HepG2 (cell line): Measurements from ENCODE around the gene PRKG1. TPM values are rescaled to one million over a fixed set of nuclear protein-coding genes. Genes with fewer than 3 reads are reported as not detected.
A peak's percentile ranks its signal among the peaks of the same experiment; 100 is the strongest.

Experiments
- ATAC-seq: fragments of 200-7000 bp; cut with Tn5 transposase; 3 replicates; pipeline ENCODE4 v1.9.1; 2020; ENCODE audit warnings: mild to moderate bottlenecking, moderate library complexity
- BruUV-seq: library from RNA; stranded (reverse); fragments of 400-500 nt; replicated peaks from 2 replicates; lab custom pipeline; 2021; lab: Mats Ljungman, UMichigan
- CTCF ChIA-PET: fragments of 300-600 bp; formaldehyde crosslinking; extraction: SDS; loops from one replicate; lab custom pipeline; 2021; ENCODE audit warnings: low total read pairs, inconsistent platforms, low intra/inter-chr PET ratio; lab: Yijun Ruan, JAX
- POLR2A ChIA-PET: fragments of 350-600 bp; sonication (Branson Sonifier 250); formaldehyde crosslinking; loops from one replicate; lab custom pipeline; 2020; ENCODE audit warnings: antibody characterized with exemption, inconsistent platforms; lab: Yijun Ruan, JAX
- DNase-seq: peaks from one replicate; pipeline ENCODE4 v3.0.0-alpha.2; 2015; ENCODE audit warnings: low spot score
- FAIRE-seq: peaks from 3 replicates; lab custom pipeline; 2011; peaks lifted over from hg19 to GRCh38; lab: Jason Lieb, UNC
- H2AFZ ChIP-seq: one replicate; pipeline ENCODE4 v1.6.1; 2011; ENCODE audit warnings: low read length, inconsistent platforms
- H3K27ac ChIP-seq: fragments of 300-600 bp; 3 replicates; pipeline ENCODE4 v1.8.0; 2011; ENCODE audit warnings: mixed run types, mild to moderate bottlenecking, mixed read lengths, low read length, inconsistent platforms; ENCODE audit not compliant: insufficient read depth; ENCODE audit errors: extremely low read length
- H3K27me3 ChIP-seq, 2 experiments: fragments of 200-600 bp in 1 of 2; 2 replicates in 1 of 2; 3 replicates in 1 of 2; pipeline versions ENCODE4 v1.6.0 to v1.8.0; 2011; ENCODE audit warnings: low read length in 2 of 2, mild to moderate bottlenecking in 2 of 2, moderate library complexity in 2 of 2, inconsistent platforms in 1 of 2; ENCODE audit not compliant: insufficient read depth in 2 of 2, control insufficient read depth in 1 of 2
- H3K36me3 ChIP-seq, 2 experiments: fragments of 200-600 bp in 1 of 2; replicated peaks in 1 of 2; 2 replicates in 1 of 2; 3 replicates in 1 of 2; pipeline versions ENCODE4 v1.5.1 to v1.8.0; 2011; ENCODE audit warnings: low read length in 2 of 2, inconsistent platforms in 1 of 2; ENCODE audit not compliant: insufficient read depth in 2 of 2, control insufficient read depth in 1 of 2
- H3K4me1 ChIP-seq: 2 replicates; pipeline ENCODE4 v1.5.1; 2012; ENCODE audit warnings: low read length, inconsistent platforms; ENCODE audit not compliant: insufficient read depth
- H3K4me2 ChIP-seq: 2 replicates; pipeline ENCODE4 v1.6.0; 2011; ENCODE audit warnings: low read depth, low read length, inconsistent platforms
- H3K4me3 ChIP-seq, 3 experiments: fragments of 200-600 bp in 1 of 3; sonication (generic), shearing (Covaris generic) in 1 of 3; replicated peaks in 1 of 3; 2 replicates each; pipeline ENCODE4 v1.5.1; 2011 to 2016; ENCODE audit warnings: low read length in 3 of 3, inconsistent platforms in 2 of 3, low read depth in 2 of 3, mild to moderate bottlenecking in 2 of 3, control low read depth in 1 of 3, mixed read lengths in 1 of 3; ENCODE audit not compliant: insufficient read depth in 1 of 3
- H3K79me2 ChIP-seq: one replicate; pipeline ENCODE4 v1.6.1; 2011; ENCODE audit warnings: low read length, inconsistent platforms; ENCODE audit not compliant: insufficient read depth
- H3K9ac ChIP-seq: 2 replicates; pipeline ENCODE4 v1.6.0; 2011; ENCODE audit warnings: mild to moderate bottlenecking, low read depth, low read length, inconsistent platforms; ENCODE audit not compliant: insufficient read depth
- H3K9me3 ChIP-seq: 2 replicates; pipeline ENCODE4 v1.5.1; 2012; ENCODE audit warnings: mild to moderate bottlenecking, low read length
- H4K20me1 ChIP-seq: 2 replicates; pipeline ENCODE4 v1.6.0; 2011; ENCODE audit warnings: inconsistent platforms, mild to moderate bottlenecking, low read length, moderate library complexity; ENCODE audit not compliant: insufficient read depth
- ETV5 ChIP-seq: IDR thresholded peaks from 2 replicates; pipeline ENCODE4 v1.6.1; 2018; ENCODE audit warnings: missing biosample characterization, missing genetic modification reagents, inconsistent platforms, borderline replicate concordance
- FIP1L1 ChIP-seq: fragments of 200-400 bp; formaldehyde crosslinking; IDR thresholded peaks from 2 replicates; pipeline ENCODE4 v1.6.1; 2018; ENCODE audit warnings: low read depth, mild to moderate bottlenecking, low read length, moderate library complexity, borderline replicate concordance; ENCODE audit not compliant: insufficient read depth
- NCOA5 ChIP-seq: sonication (generic); formaldehyde crosslinking; IDR thresholded peaks from 2 replicates; pipeline ENCODE4 v1.4.0; 2020; ENCODE audit warnings: missing genetic modification reagents
- PLRG1 ChIP-seq: fragments of 450-650 bp; conservative IDR thresholded peaks from 2 replicates; pipeline ENCODE4 v1.6.1; 2016
- SMAD1 ChIP-seq: sonication (generic); formaldehyde crosslinking; IDR thresholded peaks from 2 replicates; pipeline ENCODE4 v1.4.0; 2020; ENCODE audit warnings: missing genetic modification reagents, low read depth, mild to moderate bottlenecking, borderline replicate concordance
- STAG1 ChIP-seq: sonication (generic); formaldehyde crosslinking; IDR thresholded peaks from 2 replicates; pipeline ENCODE4 v1.4.0; 2020; ENCODE audit warnings: missing genetic modification reagents
- ZNF44 ChIP-seq: sonication (generic); formaldehyde crosslinking; IDR thresholded peaks from 2 replicates; pipeline ENCODE4 v1.5.1; 2020; ENCODE audit warnings: mild to moderate bottlenecking, missing genetic modification reagents
- ZNF614 ChIP-seq: IDR thresholded peaks from 2 replicates; pipeline ENCODE4 v1.6.1; 2018; ENCODE audit warnings: missing biosample characterization, missing genetic modification reagents, inconsistent platforms, borderline replicate concordance
- ZNF879 ChIP-seq: sonication (generic); formaldehyde crosslinking; IDR thresholded peaks from 2 replicates; pipeline ENCODE4 v1.8.1; 2023; ENCODE audit warnings: missing genetic modification reagents
- WGBS: methylation state at CpG from one replicate; pipeline ENCODE4 v1.1.6; 2017; ENCODE audit warnings: low lambda C conversion rate; 5-methylcytosine and 5-hydroxymethylcytosine counted together
- in situ Hi-C: cut with HindIII; loops from 2 replicates; pipeline ENCODE4 v1.10.0; 2017; ENCODE audit warnings: low pct_unique_long_range_greater_than_20kb; ENCODE audit not compliant: extremely low pct_ligation_motif_present
- intact Hi-C: fragments of 100-400 bp; cut with micrococcal nuclease; formaldehyde crosslinking; loops from one replicate; pipeline ENCODE4 v1.10.0; 2022; ENCODE audit not compliant: unreplicated experiment
- polyA plus RNA-seq, 8 experiments: library from polyadenylated mRNA; depleted of rRNA in 3 of 8; stranded (reverse) in 7 of 8; unstranded in 1 of 8; fragments of >200 nt; fragmentation: Illumina TruSeq in 4 of 8; extraction: Trizol in 4 of 8; gene quantifications; 2 replicates each; pipeline versions ENCODE4 v1.2.1 to v1.2.3, GENCODE V29; 2011 to 2016; ENCODE audit warnings: low read depth in 4 of 8, missing spikeins in 1 of 8, mixed read lengths in 1 of 8; ENCODE audit not compliant: insufficient read depth in 1 of 8
- total RNA-seq, 5 experiments: library from RNA; depleted of rRNA; stranded (reverse); fragments of >200 nt; fragmentation: Illumina TruSeq; extraction: Trizol; gene quantifications; 2 replicates each; pipeline ENCODE4 v1.2.3, GENCODE V29; 2016; ENCODE audit warnings: low read depth in 1 of 5
- TF ChIP-seq, protein P1 (sequence below): sonication (generic); formaldehyde crosslinking; IDR thresholded peaks from 2 replicates; pipeline ENCODE4 v1.5.0; 2020; ENCODE audit warnings: mild to moderate bottlenecking, missing genetic modification reagents, moderate library complexity
- TF ChIP-seq, protein P2 (sequence below), 2 experiments: sonication (generic) in 1 of 2; formaldehyde crosslinking in 1 of 2; IDR thresholded peaks; 2 replicates each; pipeline versions ENCODE4 v1.5.1 to v1.6.1; 2011 to 2020; ENCODE audit warnings: borderline replicate concordance in 1 of 2, low read depth in 1 of 2, low read length in 1 of 2, mild to moderate bottlenecking in 1 of 2, missing genetic modification reagents in 1 of 2, moderate library complexity in 1 of 2
- TF ChIP-seq, protein P3 (sequence below): sonication (generic); formaldehyde crosslinking; IDR thresholded peaks from 2 replicates; pipeline ENCODE4 v1.8.0; 2022; ENCODE audit warnings: mild to moderate bottlenecking, missing genetic modification reagents, moderate library complexity

Gene PRKG1
- total and polyA plus RNA-seq, 2 of the 13 experiments (the other 11 are each of a cell fraction or from before 2014, with no cell fraction given), result 0.01 TPM; not detected in 1

DNA sequence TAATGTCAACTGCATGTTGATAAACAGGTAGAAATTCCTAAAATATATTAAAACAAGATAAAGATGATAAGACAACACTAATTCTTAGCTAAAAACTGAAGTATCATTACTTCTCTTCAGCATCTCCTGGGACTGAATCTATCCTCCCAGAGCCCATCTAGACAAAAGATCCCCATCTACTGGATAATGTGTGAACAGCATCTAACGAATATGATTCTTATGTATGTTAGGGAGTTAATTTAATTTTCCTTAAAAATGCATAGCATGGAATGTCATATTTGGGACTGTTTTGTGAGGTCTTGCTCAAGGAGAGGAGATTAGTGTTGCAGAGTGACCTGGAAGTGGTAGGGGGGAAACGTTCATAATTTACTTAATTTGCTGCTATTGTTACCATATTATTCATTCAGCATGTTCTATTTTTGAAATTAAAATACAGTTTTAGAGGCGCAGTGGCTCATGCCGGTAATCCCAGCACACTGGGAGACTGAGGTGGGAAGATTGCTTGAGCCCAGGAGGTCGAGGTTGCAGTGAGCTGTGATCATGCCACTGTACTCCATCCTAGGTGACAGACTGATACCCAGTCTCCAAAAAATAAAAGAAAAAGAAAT lies 930.2 kb downstream of the PRKG1 start:
- no peak overlapping the region for H3K4me3 ChIP-seq
- in situ Hi-C loops, result no loop called here
- no peak overlapping the region for H3K9ac ChIP-seq
- peak; percentile 8 for FAIRE-seq
- no peak overlapping the region for H2AFZ ChIP-seq
- ATAC-seq, result peak; percentile 52; the same call in 2 of the 3 replicates
- H3K4me2 ChIP-seq, result no peak overlapping the region
- H3K36me3 ChIP-seq, result no peaks in the 10 kb centered on the region
- POLR2A ChIA-PET, result no interaction called here
- WGBS, result 10% methylated on average over 5 of the region's 5 CpGs
- TF ChIP-seq NCOA5 (CRISPR knock-in tag) (no peak), STAG1 (CRISPR knock-in tag) (peak; percentile 37)
- TF ChIP-seq, protein P1, sequence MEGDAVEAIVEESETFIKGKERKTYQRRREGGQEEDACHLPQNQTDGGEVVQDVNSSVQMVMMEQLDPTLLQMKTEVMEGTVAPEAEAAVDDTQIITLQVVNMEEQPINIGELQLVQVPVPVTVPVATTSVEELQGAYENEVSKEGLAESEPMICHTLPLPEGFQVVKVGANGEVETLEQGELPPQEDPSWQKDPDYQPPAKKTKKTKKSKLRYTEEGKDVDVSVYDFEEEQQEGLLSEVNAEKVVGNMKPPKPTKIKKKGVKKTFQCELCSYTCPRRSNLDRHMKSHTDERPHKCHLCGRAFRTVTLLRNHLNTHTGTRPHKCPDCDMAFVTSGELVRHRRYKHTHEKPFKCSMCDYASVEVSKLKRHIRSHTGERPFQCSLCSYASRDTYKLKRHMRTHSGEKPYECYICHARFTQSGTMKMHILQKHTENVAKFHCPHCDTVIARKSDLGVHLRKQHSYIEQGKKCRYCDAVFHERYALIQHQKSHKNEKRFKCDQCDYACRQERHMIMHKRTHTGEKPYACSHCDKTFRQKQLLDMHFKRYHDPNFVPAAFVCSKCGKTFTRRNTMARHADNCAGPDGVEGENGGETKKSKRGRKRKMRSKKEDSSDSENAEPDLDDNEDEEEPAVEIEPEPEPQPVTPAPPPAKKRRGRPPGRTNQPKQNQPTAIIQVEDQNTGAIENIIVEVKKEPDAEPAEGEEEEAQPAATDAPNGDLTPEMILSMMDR (CRISPR knock-in tag), result peak; percentile 44
- TF ChIP-seq, all 625 proteins: peak for 2
- H3K27ac ChIP-seq, result no peak overlapping the region
- H3K27me3 ChIP-seq, result no peaks in the 10 kb centered on the region
- no peaks in the 10 kb centered on the region for H4K20me1 ChIP-seq
- no TSS peak for BruUV-seq
- no peaks in the 10 kb centered on the region for H3K9me3 ChIP-seq
- intact Hi-C loops, result loop anchor here (1.0 kb wide), 2 partner anchors 615 to 941 kb away; no protein-coding TSS in a partner anchor
- no peaks in the 10 kb centered on the region for H3K79me2 ChIP-seq
- DNase-seq, result peak; percentile 5
- CTCF ChIA-PET, result no interaction called here
- H3K4me1 ChIP-seq, result no peaks in the 10 kb centered on the region

DNA sequence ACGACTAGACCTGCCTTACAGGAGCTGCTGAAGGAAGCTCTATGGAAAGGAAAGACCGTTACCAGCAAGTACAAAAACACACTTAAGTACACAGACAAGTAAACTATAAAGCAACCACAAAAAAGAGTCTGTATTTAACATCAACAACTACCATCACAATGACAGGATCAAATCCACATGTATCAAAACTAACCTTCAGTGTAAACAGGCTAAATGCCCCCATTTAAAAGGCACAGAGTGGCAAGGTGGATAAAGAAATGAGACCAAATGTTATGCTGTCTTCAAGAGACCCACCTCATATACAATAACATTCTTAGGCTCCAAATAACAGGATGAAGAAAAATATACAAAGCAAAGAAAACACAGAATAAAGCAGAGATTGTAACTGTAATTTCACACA lies 932.8 kb downstream of the PRKG1 start:
- Histone ChIP-seq H3K27me3 (no peaks in the 10 kb centered on the region), H3K4me1 (no peaks in the 10 kb centered on the region), H3K4me3 (no peak overlapping the region), H3K9ac (no peak overlapping the region), H3K9me3 (no peaks in the 10 kb centered on the region), H3K36me3 (no peaks in the 10 kb centered on the region), H4K20me1 (no peaks in the 10 kb centered on the region), H2AFZ (no peak overlapping the region), H3K4me2 (no peak overlapping the region), H3K79me2 (no peaks in the 10 kb centered on the region), H3K27ac (no peak overlapping the region)
- no TSS peak for BruUV-seq
- ATAC-seq, result no peak
- intact Hi-C loops (no loop called here), in situ Hi-C loops (no loop called here)
- POLR2A ChIA-PET, result no interaction called here
- WGBS, result 9% methylated on average over 2 of the region's 2 CpGs
- no peak for DNase-seq
- CTCF ChIA-PET, result no interaction called here
- FAIRE-seq, result no peak
- no peak for TF ChIP-seq SMAD1 (CRISPR knock-in tag)
- TF ChIP-seq, protein P2, sequence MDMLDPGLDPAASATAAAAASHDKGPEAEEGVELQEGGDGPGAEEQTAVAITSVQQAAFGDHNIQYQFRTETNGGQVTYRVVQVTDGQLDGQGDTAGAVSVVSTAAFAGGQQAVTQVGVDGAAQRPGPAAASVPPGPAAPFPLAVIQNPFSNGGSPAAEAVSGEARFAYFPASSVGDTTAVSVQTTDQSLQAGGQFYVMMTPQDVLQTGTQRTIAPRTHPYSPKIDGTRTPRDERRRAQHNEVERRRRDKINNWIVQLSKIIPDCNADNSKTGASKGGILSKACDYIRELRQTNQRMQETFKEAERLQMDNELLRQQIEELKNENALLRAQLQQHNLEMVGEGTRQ (IDR thresholded peaks at IDR 0.05; ENCODE audit: low read depth, low read length), result no peak
- TF ChIP-seq, protein P2 (CRISPR knock-in tag; IDR thresholded peaks at IDR 0.05; ENCODE audit: borderline replicate concordance), result no peak
- no peak for TF ChIP-seq FIP1L1
- TF ChIP-seq ZNF44 (CRISPR knock-in tag), result no peak
- no peak for TF ChIP-seq ETV5 (CRISPR knock-in tag)
- TF ChIP-seq PLRG1, result no peak
- no peak for TF ChIP-seq ZNF614
- TF ChIP-seq ZNF879 (CRISPR knock-in tag), result no peak
- TF ChIP-seq, protein P3, sequence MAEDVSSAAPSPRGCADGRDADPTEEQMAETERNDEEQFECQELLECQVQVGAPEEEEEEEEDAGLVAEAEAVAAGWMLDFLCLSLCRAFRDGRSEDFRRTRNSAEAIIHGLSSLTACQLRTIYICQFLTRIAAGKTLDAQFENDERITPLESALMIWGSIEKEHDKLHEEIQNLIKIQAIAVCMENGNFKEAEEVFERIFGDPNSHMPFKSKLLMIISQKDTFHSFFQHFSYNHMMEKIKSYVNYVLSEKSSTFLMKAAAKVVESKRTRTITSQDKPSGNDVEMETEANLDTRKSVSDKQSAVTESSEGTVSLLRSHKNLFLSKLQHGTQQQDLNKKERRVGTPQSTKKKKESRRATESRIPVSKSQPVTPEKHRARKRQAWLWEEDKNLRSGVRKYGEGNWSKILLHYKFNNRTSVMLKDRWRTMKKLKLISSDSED (CRISPR knock-in tag), result no peak
